Ascending aorta (tissue), 2 donors: ENCODE data around the gene CDK19. TPM values are rescaled to one million over a fixed set of nuclear protein-coding genes. Genes with fewer than 3 reads are reported as not detected.

Experiments used
- DNase-seq, 2 donors: peaks; one replicate each; pipeline ENCODE4 v3.0.0-alpha.2; 2019; ENCODE audit warnings: low spot score in 2 of 2
- H3K27ac ChIP-seq, 2 donors: fragments of 200-600 bp; sonication (generic); one replicate each; pipeline ENCODE4 v1.5.1; 2016 to 2017; ENCODE audit warnings: mild to moderate bottlenecking in 1 of 2
- H3K27me3 ChIP-seq: fragments of 200-600 bp; sonication (generic); one replicate; pipeline ENCODE4 v1.5.1; 2017
- H3K36me3 ChIP-seq, 2 donors: fragments of 200-600 bp; sonication (generic); one replicate each; pipeline ENCODE4 v1.5.1; 2016
- H3K4me1 ChIP-seq, 2 donors: fragments of 200-600 bp; sonication (generic); one replicate each; pipeline ENCODE4 v1.5.1; 2016 to 2017; ENCODE audit warnings: mild to moderate bottlenecking in 1 of 2
- H3K4me3 ChIP-seq, 2 donors: fragments of 200-600 bp; sonication (generic); one replicate each; pipeline ENCODE4 v1.5.1; 2016 to 2017; ENCODE audit warnings: mild to moderate bottlenecking in 1 of 2
- H3K9me3 ChIP-seq, 2 donors: fragments of 200-600 bp; sonication (generic); one replicate each; pipeline ENCODE4 v1.5.1; 2016
- CTCF ChIP-seq, 3 experiments: fragments of 200-600 bp in 2 of 3; fragments of 450-650 bp in 1 of 3; sonication (generic) in 2 of 3; IDR thresholded peaks; one replicate each; pipeline ENCODE4 v1.5.1; 2016 to 2019; ENCODE audit warnings: antibody characterized with exemption in 3 of 3, mild to moderate bottlenecking in 1 of 3, moderate library complexity in 1 of 3
- intact Hi-C: fragments of 100-400 bp; cut with DNase I; formaldehyde crosslinking; loops from one replicate; pipeline ENCODE4 v1.15.1; 2023
- total RNA-seq: library from RNA; depleted of rRNA; stranded (reverse); fragments of >200 nt; gene quantifications from one replicate; pipeline ENCODE4 v1.1.0, GENCODE V29; 2016

Gene CDK19
- total RNA-seq, 1 donor from 2014 or later = 5.2 TPM

GRCh38 chr6:110693994-110694393 lies 121.3 kb downstream of the CDK19 start:
- Histone ChIP-seq H3K27ac (no peak overlapping the region), H3K4me3 (no peak overlapping the region), H3K9me3 (no peaks in the 10 kb centered on the region), H3K4me1 (no peaks in the 10 kb centered on the region), H3K27me3 (no peaks in the 10 kb centered on the region), H3K36me3 (no peaks in the 10 kb centered on the region)
- no peak for TF ChIP-seq CTCF (IDR thresholded peaks at IDR 0.05)
- intact Hi-C loops = no loop called here
- no peak for DNase-seq

DNA sequence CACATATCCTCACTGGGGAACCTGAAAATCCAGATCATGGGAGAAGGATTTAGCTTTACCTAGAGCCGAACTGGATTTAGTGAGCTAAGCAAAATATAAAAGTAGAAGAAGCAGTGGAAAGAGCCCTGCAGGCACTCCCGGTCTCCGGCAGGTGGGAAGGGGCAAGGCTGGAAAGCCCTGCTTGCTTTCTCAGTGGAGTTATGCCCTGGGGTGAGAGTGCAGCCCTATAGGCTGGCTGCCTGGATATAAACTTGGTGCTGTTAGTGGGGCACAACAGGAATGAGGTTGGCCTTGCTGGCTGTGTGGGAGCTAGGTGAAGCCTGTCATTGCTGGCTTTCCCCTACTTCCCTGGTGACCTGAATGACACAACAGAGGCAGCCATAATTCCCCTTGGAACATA lies 122.0 kb downstream of the CDK19 start:
- TF ChIP-seq CTCF (IDR thresholded peaks at IDR 0.05) = no peak
- H3K9me3 ChIP-seq = no peaks in the 10 kb centered on the region

GRCh38 chr6:110690916-110691315 lies 124.4 kb downstream of the CDK19 start:
- Histone ChIP-seq H3K9me3 (no peaks in the 10 kb centered on the region), H3K27me3 (no peaks in the 10 kb centered on the region), H3K36me3 (no peaks in the 10 kb centered on the region), H3K4me1 (no peaks in the 10 kb centered on the region), H3K27ac (no peak overlapping the region), H3K4me3 (no peak overlapping the region)
- intact Hi-C loops = no loop called here
- DNase-seq = no peak
- TF ChIP-seq CTCF (IDR thresholded peaks at IDR 0.05) = no peak

More for the DNA sequence above, 122.0 kb downstream of the CDK19 start:
- H3K27me3 ChIP-seq = no peaks in the 10 kb centered on the region
- H3K4me1 ChIP-seq = no peaks in the 10 kb centered on the region
- no peak overlapping the region for H3K4me3 ChIP-seq
- intact Hi-C loops = no loop called here
- H3K36me3 ChIP-seq = no peaks in the 10 kb centered on the region
- no peak overlapping the region for H3K27ac ChIP-seq
- DNase-seq = no peak

DNA sequence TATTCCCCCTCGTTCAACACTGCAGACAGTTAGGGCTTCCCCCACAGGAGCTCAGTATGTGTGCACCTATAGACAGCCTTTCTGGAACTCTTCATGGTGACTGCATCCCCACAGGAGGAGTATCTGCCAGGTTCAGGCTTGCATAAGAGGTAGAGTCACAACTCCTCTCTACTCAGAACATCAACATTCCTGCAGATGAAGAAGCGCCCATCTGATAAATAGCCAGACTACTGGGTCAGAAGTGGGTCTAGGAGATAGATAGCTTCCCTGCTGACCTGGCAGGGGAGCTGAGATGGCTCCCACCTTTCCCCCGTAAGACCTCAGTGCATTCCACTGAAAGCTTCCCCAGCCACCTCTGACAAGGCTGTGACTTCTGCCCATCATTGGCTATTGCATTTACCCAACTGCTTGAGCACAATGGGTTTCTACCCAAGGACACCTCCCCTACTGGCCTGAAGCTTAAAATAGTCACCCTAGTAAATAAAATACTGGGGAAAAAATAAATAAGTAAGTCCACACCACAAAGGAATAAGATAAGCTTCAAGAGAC lies 125.1 kb downstream of the CDK19 start:
- no peaks in the 10 kb centered on the region for H3K4me1 ChIP-seq
- no peaks in the 10 kb centered on the region for H3K9me3 ChIP-seq
- no peak overlapping the region for H3K27ac ChIP-seq
- H3K36me3 ChIP-seq = no peaks in the 10 kb centered on the region
- no peaks in the 10 kb centered on the region for H3K27me3 ChIP-seq
- no peak for DNase-seq
- intact Hi-C loops = no loop called here
- no peak overlapping the region for H3K4me3 ChIP-seq
- no peak for TF ChIP-seq CTCF (IDR thresholded peaks at IDR 0.05)

GRCh38 chr6:110689275-110689935 lies 125.9 kb downstream of the CDK19 start:
- Histone ChIP-seq H3K36me3 (no peaks in the 10 kb centered on the region), H3K4me1 (no peaks in the 10 kb centered on the region), H3K4me3 (no peak overlapping the region), H3K27ac (no peak overlapping the region), H3K27me3 (no peaks in the 10 kb centered on the region), H3K9me3 (no peaks in the 10 kb centered on the region)
- TF ChIP-seq CTCF (IDR thresholded peaks at IDR 0.05) = no peak
- no peak for DNase-seq
- intact Hi-C loops = loop anchor here (10.0 kb wide), 1 partner anchor 165 kb away; no protein-coding TSS in a partner anchor
